ENCODE results near the gene TMEM87A.

GRCh38 chr15:42289166-42289565, 15.9 kb upstream of the TMEM87A start:
- TF ChIP-seq CTCF (conservative IDR thresholded peaks at IDR 0.05; ENCODE audit: low read depth, low read length) (no peak), EZH2 (IDR thresholded peaks at IDR 0.05; ENCODE audit: low read length, unreplicated experiment) (no peak)
